Ovary (tissue), 10 donors: ENCODE measurements around the gene CRYBB2. TPM values are rescaled to one million over a fixed set of nuclear protein-coding genes. Genes with fewer than 3 reads are reported as not detected.

Experiments used
- DNase-seq, 5 donors: peaks; one replicate each; pipeline ENCODE4 v3.0.0-alpha.2; 2019 to 2020
- H3K27ac ChIP-seq, 2 donors: fragments of 200-600 bp; one replicate each; pipeline versions ENCODE4 v1.5.1 to v1.8.0; 2019 to 2022
- H3K27me3 ChIP-seq: fragments of 200-600 bp; one replicate; pipeline ENCODE4 v1.8.0; 2022
- H3K36me3 ChIP-seq: fragments of 200-600 bp; sonication (generic); one replicate; pipeline ENCODE4 v1.5.1; 2019
- H3K4me1 ChIP-seq: one replicate; pipeline ENCODE4 v1.8.1; 2013; ENCODE audit warnings: mild to moderate bottlenecking, moderate library complexity; ENCODE audit not compliant: insufficient read depth
- H3K4me3 ChIP-seq: fragments of 200-600 bp; sonication (generic); one replicate; pipeline ENCODE4 v1.5.1; 2017
- H3K9me3 ChIP-seq, 2 donors: fragments of 200-600 bp in 1 of 2; sonication (generic) in 1 of 2; one replicate each; pipeline versions ENCODE4 v1.5.1 to v1.8.1; 2013 to 2019; ENCODE audit warnings: mild to moderate bottlenecking in 1 of 2, moderate library complexity in 1 of 2
- CTCF ChIP-seq, 3 donors: fragments of 450-650 bp in 2 of 3; fragments of 200-600 bp in 1 of 3; IDR thresholded peaks; one replicate each; pipeline versions ENCODE4 v1.5.1 to v1.8.0; 2016 to 2022; ENCODE audit warnings: antibody characterized with exemption in 3 of 3, mild to moderate bottlenecking in 1 of 3
- EP300 ChIP-seq: sonication (generic); formaldehyde crosslinking; IDR thresholded peaks from one replicate; pipeline ENCODE4 v1.6.1; 2017; ENCODE audit warnings: antibody characterized with exemption
- POLR2A ChIP-seq: fragments of 450-650 bp; IDR thresholded peaks from one replicate; pipeline ENCODE4 v1.6.1; 2017; ENCODE audit warnings: antibody characterized with exemption, mild to moderate bottlenecking, moderate library complexity
- WGBS, 3 donors: extraction: QIAGEN DNeasy Blood & Tissue Kit in 1 of 3; methylation state at CpG; one replicate each; pipeline versions ENCODE4 v1.1.5 to v1.1.7; 2013 to 2017; 5-methylcytosine and 5-hydroxymethylcytosine counted together
- intact Hi-C, 4 donors: fragments of 100-400 bp; cut with DNase I; formaldehyde crosslinking; loops; one replicate each; pipeline versions ENCODE4 v1.11.0 to v1.15.1; 2022 to 2023
- long read RNA-seq, 3 donors: library from polyadenylated mRNA in 2 of 3; unstranded in 2 of 3; transcript quantifications; one replicate each; pipeline ENCODE4 v2.0.0 and lab custom pipeline, GENCODE V29; 2021 to 2026
- polyA plus RNA-seq, 2 donors: library from polyadenylated mRNA; stranded (reverse); fragments of 200-250 nt in 1 of 2; fragments of 350-450 nt in 1 of 2; fragmentation: Illumina TruSeq in 1 of 2; extraction: RNeasy Lipid Tissue Mini Kit (QIAGEN cat#74804) in 1 of 2; gene quantifications; one replicate each; pipeline ENCODE4 v1.2.3, GENCODE V29; 2013 to 2014
- total RNA-seq, 7 donors: library from RNA; depleted of rRNA in 2 of 7; stranded (reverse); fragments of >200 nt in 2 of 7; fragmentation: NEBNext Ultra II Directional in 3 of 7; extraction: Animal tissue kit (Norgen Biotek cat#: 25700) in 3 of 7; gene quantifications; one replicate each; pipeline versions ENCODE4 v1.1.0 to v1.2.4, GENCODE V29; 2016 to 2023
- donor health status: DM: no; HTN: no; CAD: no; lungs with moderate emphysema.
- donor health status: DM: no; HTN: no; CAD: no.
- donor health status: Bipolar disorder and iron deficiency.
- donor health status: DM: yes; HTN: yes; CAD: no.
- donor health status: DM: no; HTN: no; CAD: no.
- donor health status: DM: yes; HTN: yes; CAD: no.

Gene CRYBB2
- total RNA-seq (under 1 TPM in 2 of 7 donors, not detected in 5; 0.30 to 0.42 TPM), polyA plus RNA-seq (under 1 TPM in 1 of 2 donors, not detected in 1; 0.08 TPM)
- long read RNA-seq, donor 1, result 0 reads
- long read RNA-seq, donor 2, result 0 reads
- long read RNA-seq, donor 3, result 0 reads

- Histone ChIP-seq H3K4me1 (no peaks in the 10 kb centered on the region), H3K4me3 (no peak within 1 kb of the TSS), H3K9me3 (no peaks in the 10 kb centered on the region), H3K36me3 (no peaks in the 10 kb centered on the region), H3K27ac (no peak within 1 kb of the TSS), H3K27me3 (no peaks in the 10 kb centered on the region)
- TF ChIP-seq EP300 (no peak), POLR2A (no peak), CTCF (IDR thresholded peaks at IDR 0.05) (no peak)
- intact Hi-C loops, result no loop called here
- whole genome bisulfite sequencing, 3 donors, result 84 to 86% (median 85%) methylated on average over 19 of the region's 19 CpGs
- no peak for DNase-seq
Measured at GRCh38 chr22:25219211-25219689, at the start of gene CRYBB2. CRYBB2 (plus strand) TSS chr22:25219639; CDS start chr22:25221430, 1,791 bp downstream.

- WGBS, 3 donors, result 74 to 81% (median 75%) methylated on average over 16 of the region's 16 CpGs
- no peak for DNase-seq
- Histone ChIP-seq H3K9me3 (no peaks in the 10 kb centered on the region), H3K36me3 (no peaks in the 10 kb centered on the region), H3K27ac (no peak overlapping the region), H3K4me3 (no peak overlapping the region), H3K4me1 (no peaks in the 10 kb centered on the region), H3K27me3 (no peaks in the 10 kb centered on the region)
- TF ChIP-seq CTCF (IDR thresholded peaks at IDR 0.05), result no peak
- no peak for TF ChIP-seq EP300
- TF ChIP-seq POLR2A, result no peak
- intact Hi-C loops, result no loop called here
Measured at GRCh38 chr22:25170426-25170980, 48.9 kb upstream of the CRYBB2 start.

GRCh38 chr22:25172153-25172552 is 47.3 kb upstream of the CRYBB2 start:
- no peaks in the 10 kb centered on the region for H3K9me3 ChIP-seq
- whole genome bisulfite sequencing, 3 donors, result 65 to 71% (median 66%) methylated on average over 5 of the region's 5 CpGs
- no peaks in the 10 kb centered on the region for H3K27me3 ChIP-seq
- TF ChIP-seq CTCF (IDR thresholded peaks at IDR 0.05) (no peak), EP300 (no peak), POLR2A (no peak)
- H3K36me3 ChIP-seq, result no peaks in the 10 kb centered on the region
- H3K4me3 ChIP-seq, result no peak overlapping the region
- no peak overlapping the region for H3K27ac ChIP-seq
- no peaks in the 10 kb centered on the region for H3K4me1 ChIP-seq
- no peak for DNase-seq
- intact Hi-C loops, result no loop called here

GRCh38 chr22:25174156-25174887 is 45.1 kb upstream of the CRYBB2 start:
- Histone ChIP-seq H3K4me3 (no peak overlapping the region), H3K9me3 (peaks cover 0 to 2% of the 10 kb centered on the region in 2 donors), H3K27me3 (no peaks in the 10 kb centered on the region), H3K36me3 (no peaks in the 10 kb centered on the region), H3K27ac (no peak overlapping the region), H3K4me1 (no peaks in the 10 kb centered on the region)
- 87 to 91% (median 88%) methylated on average over 13 of the region's 13 CpGs for WGBS, 3 donors
- intact Hi-C loops, result no loop called here
- TF ChIP-seq EP300 (no peak), CTCF (IDR thresholded peaks at IDR 0.05) (no peak), POLR2A (no peak)
- no peak for DNase-seq
